Nephron (organoid): ENCODE measurements around the gene PRKG1.

ENCODE experiments used
- H3K27ac Mint-ChIP-seq, 3 experiments: 2 replicates each; pipeline ENCODE4 v1.8.0; 2020; ENCODE audit warnings: mixed read lengths in 3 of 3, mild to moderate bottlenecking in 2 of 3, moderate library complexity in 1 of 3
- H3K27me3 Mint-ChIP-seq: 2 replicates; pipeline ENCODE4 v1.8.0; 2021; ENCODE audit warnings: low read depth, mild to moderate bottlenecking, moderate library complexity, mixed read lengths
- H3K36me3 Mint-ChIP-seq: 2 replicates; pipeline ENCODE4 v1.8.0; 2020; ENCODE audit warnings: low read depth, mixed read lengths
- H3K4me1 Mint-ChIP-seq: 2 replicates; pipeline ENCODE4 v1.8.0; 2020; ENCODE audit warnings: mixed read lengths
- H3K4me3 Mint-ChIP-seq, 3 experiments: 2 replicates each; pipeline ENCODE4 v1.8.0; 2020; ENCODE audit warnings: mild to moderate bottlenecking in 3 of 3, mixed read lengths in 3 of 3, moderate library complexity in 2 of 3
- H3K9me3 Mint-ChIP-seq: 2 replicates; pipeline ENCODE4 v1.8.0; 2020; ENCODE audit warnings: mixed read lengths
- CTCF ChIP-seq, 3 experiments: fragments of 200-600 bp; sonication (generic); IDR thresholded peaks; one replicate each; pipeline ENCODE4 v1.5.0; 2021; ENCODE audit warnings: antibody characterized with exemption in 3 of 3; ENCODE audit not compliant: unreplicated experiment in 3 of 3

The PRKG1 gene

GRCh38 chr10:51312817-51313216 is 238.5 kb downstream of the PRKG1 start:
- Mint-ChIP-seq H3K27me3 (no peaks in the 10 kb centered on the region), H3K4me3 (no peak overlapping the region), H3K4me1 (peaks cover 50% of the 10 kb centered on the region), H3K36me3 (no peaks in the 10 kb centered on the region), H3K9me3 (no peaks in the 10 kb centered on the region), H3K27ac (peak overlapping the region; percentile 80 to 92 (median 83))
- TF ChIP-seq CTCF (IDR thresholded peaks at IDR 0.05; ENCODE audit: unreplicated experiment in 3 of 3) = no peak

- Mint-ChIP-seq H3K9me3 (no peaks in the 10 kb centered on the region), H3K4me3 (no peak overlapping the region), H3K36me3 (no peaks in the 10 kb centered on the region), H3K4me1 (peaks cover 55% of the 10 kb centered on the region), H3K27me3 (no peaks in the 10 kb centered on the region), H3K27ac (peak overlapping the region; percentile 80 to 92 (median 83))
- no peak for TF ChIP-seq CTCF (IDR thresholded peaks at IDR 0.05; ENCODE audit: unreplicated experiment in 3 of 3)
Observed at GRCh38 chr10:51313251-51313650, 239.0 kb downstream of the PRKG1 start.

GRCh38 chr10:51313773-51314478 is 239.6 kb downstream of the PRKG1 start:
- Mint-ChIP-seq H3K27ac (peak overlapping the region; percentile 80 to 92 (median 83)), H3K4me1 (peaks cover 61% of the 10 kb centered on the region), H3K27me3 (no peaks in the 10 kb centered on the region), H3K9me3 (no peaks in the 10 kb centered on the region), H3K4me3 (no peak overlapping the region), H3K36me3 (no peaks in the 10 kb centered on the region)
- TF ChIP-seq CTCF (IDR thresholded peaks at IDR 0.05; ENCODE audit: unreplicated experiment in 3 of 3) = no peak

GRCh38 chr10:51314481-51314880 is 240.2 kb downstream of the PRKG1 start:
- no peak for TF ChIP-seq CTCF (IDR thresholded peaks at IDR 0.05; ENCODE audit: unreplicated experiment in 3 of 3)
- Mint-ChIP-seq H3K27me3 (no peaks in the 10 kb centered on the region), H3K9me3 (no peaks in the 10 kb centered on the region), H3K27ac (peak overlapping the region; percentile 80 to 92 (median 83)), H3K36me3 (no peaks in the 10 kb centered on the region), H3K4me3 (no peak overlapping the region), H3K4me1 (peaks cover 67% of the 10 kb centered on the region)

- TF ChIP-seq CTCF (IDR thresholded peaks at IDR 0.05; ENCODE audit: unreplicated experiment in 3 of 3) = no peak
- H3K36me3 Mint-ChIP-seq = no peaks in the 10 kb centered on the region
- H3K27ac Mint-ChIP-seq = peak overlapping the region; percentile 4 to 52 (median 4)
- H3K4me3 Mint-ChIP-seq = no peak overlapping the region
- peaks cover 50% of the 10 kb centered on the region for H3K4me1 Mint-ChIP-seq
- no peaks in the 10 kb centered on the region for H3K27me3 Mint-ChIP-seq
- no peaks in the 10 kb centered on the region for H3K9me3 Mint-ChIP-seq
Observed at GRCh38 chr10:51318399-51319172, 244.3 kb downstream of the PRKG1 start.

- H3K27me3 Mint-ChIP-seq = no peaks in the 10 kb centered on the region
- H3K36me3 Mint-ChIP-seq = no peaks in the 10 kb centered on the region
- H3K4me3 Mint-ChIP-seq = no peak overlapping the region
- H3K4me1 Mint-ChIP-seq = peaks cover 45% of the 10 kb centered on the region
- H3K9me3 Mint-ChIP-seq = no peaks in the 10 kb centered on the region
- TF ChIP-seq CTCF (IDR thresholded peaks at IDR 0.05; ENCODE audit: unreplicated experiment in 3 of 3) = no peak
- peak overlapping the region in 2 of 3 experiments; percentile 4 to 52 for H3K27ac Mint-ChIP-seq
Observed at GRCh38 chr10:51319173-51319435, 244.8 kb downstream of the PRKG1 start.
